OCI-LY1 (cell line): Measurements from ENCODE around the gene HEBP2.

ENCODE experiments used
- CTCF ChIP-seq: fragments of 200-600 bp; sonication (generic), shearing (Covaris generic); IDR thresholded peaks from 2 replicates; pipeline ENCODE4 v1.5.1; 2017; ENCODE audit warnings: mild to moderate bottlenecking, antibody characterized with exemption, low read length, moderate library complexity, mixed read lengths
- EZH2 ChIP-seq: fragments of 200-600 bp; sonication (generic), shearing (Covaris generic); IDR thresholded peaks from 2 replicates; pipeline ENCODE4 v1.8.0; 2017; ENCODE audit warnings: borderline replicate concordance, mixed run types, mild to moderate bottlenecking, antibody characterized with exemption, low read length, moderate library complexity, mixed read lengths

GRCh38 chr6:138357928-138358327, 46.1 kb upstream of the HEBP2 start:
- TF ChIP-seq CTCF: no peak
- TF ChIP-seq EZH2: no peak
